CD4-positive, alpha-beta T cell treated with Interferon gamma for 1 hour (primary cell): Measurements from ENCODE around the gene RHBDL1.

Experiments used
- DNase-seq: peaks from one replicate; pipeline ENCODE4 v3.0.0-alpha.2; 2020

Gene RHBDL1

DNA sequence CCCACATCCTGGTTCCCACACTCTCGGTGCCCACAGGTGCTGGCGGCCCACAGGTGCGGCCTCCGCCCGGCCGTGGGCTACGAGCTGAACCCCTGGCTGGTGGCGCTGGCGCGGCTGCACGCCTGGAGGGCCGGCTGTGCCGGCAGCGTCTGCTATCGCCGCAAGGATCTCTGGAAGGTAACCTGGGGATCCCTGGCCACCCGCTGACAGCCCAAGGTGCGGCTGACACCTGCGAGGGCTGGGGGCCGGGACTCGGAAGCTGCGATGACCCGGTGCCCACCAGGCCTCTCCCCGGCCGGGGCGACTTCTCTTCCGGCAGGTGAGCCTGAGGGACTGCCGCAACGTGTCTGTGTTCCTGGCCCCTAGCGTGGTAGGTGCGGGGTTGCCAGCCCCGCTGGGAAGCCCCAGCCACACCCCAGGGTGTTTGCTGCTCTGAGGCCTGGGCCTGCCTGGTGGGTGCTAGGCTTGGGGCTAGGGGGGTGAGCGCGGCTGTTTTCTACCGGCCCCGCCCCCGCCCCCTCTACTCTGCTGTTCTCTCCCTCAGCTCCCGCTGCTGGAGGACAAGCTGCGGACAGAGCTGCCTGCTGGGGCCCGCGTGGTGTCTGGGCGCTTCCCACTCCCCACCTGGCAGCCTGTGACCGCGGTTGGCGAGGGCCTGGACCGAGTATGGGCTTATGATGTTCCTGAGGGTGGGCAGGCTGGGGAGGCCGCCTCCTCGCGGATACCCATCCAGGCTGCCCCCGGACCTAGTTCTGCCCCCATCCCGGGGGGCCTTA, 46.5 kb downstream of the RHBDL1 start:
- DNase-seq = no peak

DNA sequence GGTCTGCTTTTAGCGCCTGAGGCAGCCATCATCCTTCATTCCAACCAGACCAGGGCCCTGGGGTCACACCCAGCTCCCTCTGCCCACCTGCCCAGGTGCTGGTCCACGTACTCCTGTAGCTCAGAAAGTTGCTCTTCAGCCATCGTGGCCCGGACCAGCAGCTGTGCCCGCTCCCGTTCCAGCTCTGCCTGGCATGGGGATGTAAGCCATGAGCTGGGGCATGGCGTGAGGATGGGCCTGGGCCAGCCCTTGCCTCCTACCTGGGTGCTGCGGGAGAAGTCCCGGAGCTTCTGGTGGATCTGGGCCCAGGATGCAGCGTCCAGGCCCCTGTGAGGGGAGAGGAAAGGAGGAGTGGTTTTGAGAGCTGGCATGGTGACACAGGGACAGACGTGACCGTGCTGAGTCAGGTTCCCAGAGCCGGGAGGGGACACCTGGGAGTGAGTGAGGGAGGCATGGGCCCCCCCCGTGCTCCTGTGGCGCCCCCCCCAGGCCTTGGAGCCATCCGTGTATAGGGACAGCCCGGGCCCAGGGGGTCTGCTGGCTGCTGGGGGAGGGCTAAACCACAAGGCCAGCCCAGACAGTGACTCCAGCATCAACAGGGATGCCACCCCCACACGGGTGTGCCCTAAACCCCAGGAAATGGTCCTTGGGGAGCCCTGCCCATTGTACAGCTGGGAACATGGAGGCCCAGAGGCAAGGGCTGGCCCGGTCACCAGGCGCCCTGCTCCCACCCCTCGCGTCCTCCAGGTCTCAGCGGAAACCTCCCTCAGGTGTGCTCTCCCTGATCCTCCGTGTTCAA, 47.6 kb downstream of the RHBDL1 start:
- DNase-seq = no peak

DNA sequence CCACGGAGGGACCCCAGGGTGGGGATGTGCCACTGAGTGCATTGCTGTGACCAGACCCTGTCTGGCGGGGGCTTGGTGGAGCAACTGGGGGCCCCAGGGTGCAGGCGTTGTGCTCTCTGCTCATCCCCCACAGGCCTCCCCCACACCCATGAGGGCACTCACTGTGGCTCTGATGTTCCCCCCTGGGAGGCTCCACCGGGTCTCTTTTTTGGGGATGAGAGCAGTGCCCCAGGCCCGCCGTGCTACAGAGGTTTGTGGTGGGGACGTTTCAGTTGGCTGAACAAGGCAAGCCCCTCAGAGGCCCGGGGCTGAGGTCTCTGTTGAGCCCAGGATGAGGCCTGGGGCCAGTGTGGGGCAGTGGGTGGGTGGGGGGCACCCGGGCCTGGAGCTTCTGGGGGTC, 48.2 kb downstream of the RHBDL1 start:
- DNase-seq = no peak

DNA sequence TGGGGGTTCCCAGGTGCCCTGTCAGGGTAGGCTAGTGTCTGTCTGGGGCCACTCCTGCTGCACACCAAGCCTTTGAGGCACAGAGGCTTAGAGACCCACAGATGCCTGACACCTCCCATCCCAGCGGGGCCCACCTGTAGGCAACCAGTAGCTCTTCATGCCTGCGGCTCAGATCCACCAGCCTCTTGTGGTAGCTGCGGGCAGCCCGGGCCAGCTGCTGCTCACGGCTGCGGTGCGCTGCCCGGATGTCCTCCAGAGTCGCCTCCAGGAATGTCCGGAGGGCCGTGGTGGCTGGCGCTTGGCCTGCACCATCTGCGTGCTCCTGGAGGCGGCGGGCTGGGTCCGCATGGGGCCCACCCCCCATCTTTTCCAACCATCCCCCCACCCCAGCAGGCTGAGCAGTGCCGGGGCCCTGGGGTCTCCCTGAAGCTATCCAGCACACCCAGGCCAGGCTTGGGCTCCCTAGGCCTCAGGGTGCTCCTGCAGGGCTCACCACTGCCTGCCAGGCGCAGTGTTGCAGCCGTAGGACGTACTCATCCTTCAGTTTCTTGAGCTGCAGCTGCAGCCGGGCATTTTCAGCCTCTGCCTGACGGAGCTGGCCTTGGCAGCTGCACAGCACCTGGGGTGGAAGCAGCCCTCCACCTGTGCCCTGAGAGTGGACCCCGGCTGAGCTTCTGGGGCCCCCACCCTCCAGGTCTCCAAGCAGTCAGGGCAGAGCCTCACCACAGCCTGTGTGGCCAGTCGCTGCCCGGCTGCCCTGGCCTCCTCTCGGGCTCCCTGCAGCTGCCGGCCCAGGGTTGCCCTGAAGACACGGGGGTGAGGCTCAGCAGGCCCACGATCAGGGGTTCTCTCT, 48.9 kb downstream of the RHBDL1 start:
- no peak for DNase-seq

DNA sequence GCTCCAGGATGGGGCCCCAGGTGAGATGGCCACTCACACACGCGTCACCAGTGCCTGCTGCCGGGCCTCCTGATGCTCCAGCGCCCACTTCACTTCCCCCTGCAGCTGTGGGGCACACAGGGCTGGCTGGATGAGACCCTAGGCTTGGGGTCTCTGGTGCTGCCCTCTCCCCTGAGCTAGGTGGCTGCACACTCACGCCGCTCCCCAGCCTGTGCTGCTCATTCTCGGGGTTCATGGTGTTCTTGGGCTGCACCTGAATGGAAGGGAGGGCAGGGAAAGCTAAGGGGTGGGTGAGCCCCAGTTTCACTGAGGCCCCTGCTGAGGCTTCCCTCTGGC, 49.5 kb downstream of the RHBDL1 start:
- DNase-seq = no peak

DNA sequence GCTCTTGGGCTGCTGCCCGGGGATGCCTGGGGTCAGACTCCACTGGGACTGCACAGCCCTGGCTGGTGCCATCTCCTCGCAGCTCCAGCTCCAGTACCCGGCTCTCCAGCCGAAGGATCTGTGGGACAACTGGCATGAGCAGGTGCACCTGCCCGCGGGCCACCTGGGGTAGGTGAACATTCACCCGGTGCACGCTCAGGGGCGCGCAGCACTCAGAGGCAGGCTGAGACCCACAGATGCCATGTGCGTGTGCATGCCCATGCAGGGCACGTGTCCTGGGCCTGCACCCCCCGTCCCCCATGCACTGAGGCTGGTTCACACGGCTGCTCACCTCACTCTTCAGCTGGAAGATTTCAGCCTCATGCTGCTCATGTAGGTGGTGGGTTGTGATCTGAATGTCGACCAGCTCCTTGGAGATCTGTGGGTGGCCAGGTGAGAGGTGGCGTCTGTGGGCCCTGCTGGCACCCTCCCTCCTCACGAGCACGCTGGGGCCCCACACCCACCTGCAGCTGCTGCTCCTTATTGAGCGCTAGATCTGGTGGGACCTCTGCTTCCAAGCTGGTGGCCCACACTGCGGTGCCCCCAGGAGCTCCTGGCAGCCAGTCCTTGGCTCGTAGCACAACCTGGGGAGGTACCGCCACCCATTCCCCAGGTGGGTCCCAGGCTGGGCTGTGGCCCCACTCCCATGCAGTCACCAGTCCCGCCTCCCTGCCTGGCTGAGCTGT, 50.2 kb downstream of the RHBDL1 start:
- DNase-seq = no peak

DNA sequence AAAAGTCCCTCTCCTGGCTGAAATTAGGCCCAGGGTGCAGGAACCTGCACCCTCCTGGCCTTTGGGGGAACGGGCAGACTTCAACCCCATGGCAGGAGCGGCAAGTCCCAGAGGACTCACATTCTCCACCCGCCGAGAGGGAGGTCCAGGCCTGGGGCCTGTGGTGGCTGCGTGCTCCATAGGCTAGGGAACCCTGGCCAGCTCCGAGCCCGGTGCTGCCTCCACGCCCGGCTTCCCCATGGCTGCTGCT, 50.6 kb downstream of the RHBDL1 start:
- no peak for DNase-seq

DNA sequence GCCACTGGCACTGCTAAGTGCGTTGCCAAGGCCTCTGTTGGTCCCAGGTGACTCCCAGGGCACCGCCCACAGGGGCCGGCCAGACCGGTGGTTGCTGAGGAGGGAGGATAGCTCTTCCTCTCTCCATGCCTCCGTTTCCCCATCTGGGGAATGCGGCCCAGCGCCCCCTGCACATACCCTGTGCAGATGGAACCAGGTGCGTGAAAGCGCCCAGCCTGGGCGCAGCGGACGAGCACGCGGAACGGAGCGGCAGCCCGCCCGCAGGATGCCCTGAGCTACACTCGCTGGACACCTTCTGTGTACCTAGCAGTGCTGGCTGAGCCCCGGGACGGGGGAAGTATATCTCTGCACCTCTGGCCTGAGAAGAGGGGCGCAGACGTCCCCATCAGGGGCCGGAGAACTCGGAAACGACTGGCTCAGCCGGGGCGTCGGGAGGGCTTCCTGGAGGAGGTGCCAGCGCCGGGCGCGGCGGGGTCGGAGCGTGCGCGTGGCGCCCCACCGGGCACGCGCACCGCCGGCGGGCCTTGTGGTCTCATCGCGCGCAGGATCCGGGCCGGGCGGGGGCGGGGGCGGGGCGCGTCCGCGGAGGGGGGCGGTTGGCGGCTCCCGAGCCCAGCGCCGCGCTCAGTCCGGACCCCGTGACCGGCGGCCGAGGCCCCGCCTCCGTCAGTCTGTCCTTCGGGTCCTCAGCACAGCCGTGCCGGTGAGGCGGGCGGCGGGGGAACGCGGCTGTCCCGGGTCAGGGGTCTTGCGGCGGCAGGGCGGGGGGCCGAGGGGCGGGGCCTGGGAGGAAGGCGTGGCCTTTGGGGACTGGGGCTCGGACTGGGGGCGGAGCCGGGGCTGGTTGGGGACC, 51.2 kb downstream of the RHBDL1 start, which contains the start of the genes CCDC78 and HAGHL:
Gene CCDC78 (minus strand): TSS at position 6 of the 853 bp plus-strand sequence. CDS start 76 bp downstream, outside the sequence.
Gene HAGHL (plus strand): TSS at position 669 of the 853 bp plus-strand sequence. CDS start 404 bp downstream, outside the sequence.
- peak; percentile 64 for DNase-seq

DNA sequence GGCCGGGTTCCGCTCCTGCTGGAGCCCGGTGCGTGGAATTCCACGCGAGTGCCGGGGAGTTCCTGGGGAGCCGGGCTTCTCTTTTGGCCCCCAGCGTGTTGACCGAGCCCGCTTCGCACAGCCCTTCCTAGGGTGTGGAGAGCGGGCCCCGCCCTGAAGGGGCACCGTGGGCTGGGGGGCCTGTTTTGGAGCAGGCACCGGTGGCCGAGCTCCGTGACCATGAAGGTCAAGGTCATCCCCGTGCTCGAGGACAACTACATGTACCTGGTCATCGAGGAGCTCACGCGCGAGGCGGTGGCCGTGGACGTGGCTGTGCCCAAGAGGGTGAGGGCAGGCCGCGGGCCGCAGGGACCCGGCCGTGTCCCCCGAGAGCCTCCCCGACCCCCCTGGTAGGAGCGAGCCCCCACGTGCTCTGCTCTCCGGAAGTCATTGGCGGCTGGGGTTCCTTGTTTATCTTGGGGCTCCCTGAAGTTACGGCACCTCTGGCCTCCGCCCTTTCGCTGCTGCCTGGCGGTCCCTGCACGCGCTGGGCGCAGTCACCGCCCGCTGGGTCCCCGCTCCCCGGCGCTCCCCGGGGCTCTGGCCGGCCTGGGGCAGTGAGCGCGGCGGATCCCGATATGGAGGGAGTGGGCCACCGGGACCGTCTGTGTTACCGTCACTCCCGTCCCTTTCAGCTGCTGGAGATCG, 52.0 kb downstream of the RHBDL1 start:
- DNase-seq = peak; percentile 40
